Hippocampal formation (tissue), 2 donors: Measurements from ENCODE around the gene PDIA5.

Source experiments
- DNase-seq, 2 donors: peaks; one replicate each; lab custom pipeline; 2025; lab: John Stamatoyannopoulos, UW

PDIA5 gene

GRCh38 chr3:123066896-123067688, at the start of gene PDIA5:
Gene PDIA5 (plus strand): TSS chr3:123067025. CDS start chr3:123067165, 140 bp downstream.
- peak; percentile 83 to 92 for DNase-seq

- no peak for DNase-seq
Observed at GRCh38 chr3:123018683-123019082, 48.1 kb upstream of the PDIA5 start.

- no peak for DNase-seq
Observed at GRCh38 chr3:123019161-123019560, 47.7 kb upstream of the PDIA5 start.

- no peak for DNase-seq
Observed at GRCh38 chr3:123019591-123019990, 47.2 kb upstream of the PDIA5 start.

- DNase-seq, result no peak
Observed at GRCh38 chr3:123020709-123021108, 46.1 kb upstream of the PDIA5 start.

- DNase-seq, result no peak
Observed at GRCh38 chr3:123021388-123021787, 45.4 kb upstream of the PDIA5 start.

GRCh38 chr3:123021996-123022510, 44.8 kb upstream of the PDIA5 start:
- no peak for DNase-seq

GRCh38 chr3:123024056-123024455, 42.8 kb upstream of the PDIA5 start:
- no peak for DNase-seq

GRCh38 chr3:123025642-123026521, 40.9 kb upstream of the PDIA5 start:
- no peak for DNase-seq

GRCh38 chr3:123026565-123027291, 40.1 kb upstream of the PDIA5 start:
- DNase-seq, result peak in 1 of 2 donors; percentile 32

- peak in 1 of 2 donors; percentile 55 for DNase-seq
Observed at GRCh38 chr3:123027292-123028232, 39.3 kb upstream of the PDIA5 start, which contains the start of gene SEMA5B. Gene SEMA5B (minus strand): TSS chr3:123027763. CDS start chr3:122961263, 66,500 bp downstream.

GRCh38 chr3:123028233-123028828, 38.5 kb upstream of the PDIA5 start:
- DNase-seq, result peak; percentile 32 to 84

- DNase-seq, result no peak
Observed at GRCh38 chr3:123031051-123031450, 35.8 kb upstream of the PDIA5 start.

GRCh38 chr3:123032057-123032456, 34.8 kb upstream of the PDIA5 start:
- no peak for DNase-seq

- no peak for DNase-seq
Observed at GRCh38 chr3:123034120-123034519, 32.7 kb upstream of the PDIA5 start.

- no peak for DNase-seq
Observed at GRCh38 chr3:123034996-123035395, 31.8 kb upstream of the PDIA5 start.

- no peak for DNase-seq
Observed at GRCh38 chr3:123036352-123037014, 30.3 kb upstream of the PDIA5 start.

GRCh38 chr3:123037015-123037375, 29.8 kb upstream of the PDIA5 start:
- no peak for DNase-seq

- DNase-seq, result no peak
Observed at GRCh38 chr3:123038751-123039150, 28.1 kb upstream of the PDIA5 start.

GRCh38 chr3:123039178-123039577, 27.6 kb upstream of the PDIA5 start:
- DNase-seq, result no peak
